Natural killer cell (primary cell): ENCODE data around the gene TMCO4. TPM values are rescaled to one million over a fixed set of nuclear protein-coding genes. Genes with fewer than 3 reads are reported as not detected.
A peak's percentile ranks its signal among the peaks of the same experiment; 100 is the strongest.

Experiments
- ATAC-seq, 3 donors: fragments of 150-1000 bp in 2 of 3; fragments of 200-7000 bp in 1 of 3; cut with Tn5 transposase; 1 replicate in 1 of 3; 2 replicates in 2 of 3; pipeline ENCODE4 v1.10.0; 2021; ENCODE audit warnings: mild to moderate bottlenecking in 2 of 3, moderate library complexity in 2 of 3
- DNase-seq, 2 donors: peaks; one replicate each; pipeline versions ENCODE4 v3.0.0 to v3.0.0-alpha.2; 2013 to 2021; ENCODE audit warnings: mixed read lengths in 1 of 2
- H3K27ac ChIP-seq: one replicate; pipeline ENCODE4 v1.5.1; 2013; ENCODE audit warnings: mild to moderate bottlenecking, low read length
- H3K27me3 ChIP-seq: one replicate; pipeline ENCODE4 v1.6.1; 2013; ENCODE audit warnings: low read length; ENCODE audit not compliant: control insufficient read depth, insufficient read depth
- H3K36me3 ChIP-seq: one replicate; pipeline ENCODE4 v1.6.1; 2013; ENCODE audit warnings: low read length; ENCODE audit not compliant: control insufficient read depth, insufficient read depth
- H3K4me1 ChIP-seq: one replicate; pipeline ENCODE4 v1.6.1; 2013; ENCODE audit warnings: low read length; ENCODE audit not compliant: control insufficient read depth, insufficient read depth
- H3K4me3 ChIP-seq: one replicate; pipeline ENCODE4 v1.5.1; 2013; ENCODE audit warnings: low read length
- H3K9me3 ChIP-seq: one replicate; pipeline ENCODE4 v1.6.1; 2013; ENCODE audit warnings: low read length; ENCODE audit not compliant: control insufficient read depth, insufficient read depth
- H3K27ac Mint-ChIP-seq, 2 donors: one replicate each; pipeline ENCODE4 v1.8.0; 2022; ENCODE audit warnings: mild to moderate bottlenecking in 2 of 2, mixed read lengths in 2 of 2, moderate library complexity in 1 of 2
- H3K27me3 Mint-ChIP-seq, 2 donors: one replicate each; pipeline ENCODE4 v1.8.0; 2022; ENCODE audit warnings: low read depth in 2 of 2, mixed read lengths in 2 of 2
- H3K36me3 Mint-ChIP-seq: one replicate; pipeline ENCODE4 v1.8.0; 2022; ENCODE audit warnings: mixed read lengths
- H3K4me1 Mint-ChIP-seq, 2 donors: one replicate each; pipeline ENCODE4 v1.8.0; 2022; ENCODE audit warnings: mixed read lengths in 2 of 2
- H3K4me3 Mint-ChIP-seq: one replicate; pipeline ENCODE4 v1.8.0; 2022; ENCODE audit warnings: mild to moderate bottlenecking, moderate library complexity, mixed read lengths
- H3K9me3 Mint-ChIP-seq, 2 donors: one replicate each; pipeline ENCODE4 v1.8.0; 2022; ENCODE audit warnings: mixed read lengths in 2 of 2
- CTCF ChIP-seq: fragments of 200-600 bp; IDR thresholded peaks from one replicate; pipeline ENCODE4 v1.8.0; 2022; ENCODE audit warnings: antibody characterized with exemption
- WGBS: methylation state at CpG from one replicate; pipeline ENCODE4 v1.1.7; 2013; ENCODE audit warnings: missing lambda C conversion rate; ENCODE audit not compliant: insufficient coverage; 5-methylcytosine and 5-hydroxymethylcytosine counted together
- intact Hi-C: fragments of 100-400 bp; cut with micrococcal nuclease; formaldehyde crosslinking; loops from one replicate; pipeline ENCODE4 v1.14.2; 2022
- total RNA-seq, 4 donors: library from RNA; stranded (reverse); fragments of 120-200 nt in 1 of 4; gene quantifications; one replicate each; pipeline versions ENCODE4 v1.2.3 to v1.2.4, GENCODE V29; 2013 to 2022

TMCO4 gene
- total RNA-seq, 3 donors from 2014 or later (not counting 1 experiment from before 2014, with no cell fraction given), result 14.2 to 21.5 (median 18.3) TPM

- peak overlapping the region; percentile 21 for H3K27ac Mint-ChIP-seq
- DNase-seq, result no peak
These were observed 109.4 kb downstream of the TMCO4 start for GRCh38 chr1:19690342-19690741.

DNA sequence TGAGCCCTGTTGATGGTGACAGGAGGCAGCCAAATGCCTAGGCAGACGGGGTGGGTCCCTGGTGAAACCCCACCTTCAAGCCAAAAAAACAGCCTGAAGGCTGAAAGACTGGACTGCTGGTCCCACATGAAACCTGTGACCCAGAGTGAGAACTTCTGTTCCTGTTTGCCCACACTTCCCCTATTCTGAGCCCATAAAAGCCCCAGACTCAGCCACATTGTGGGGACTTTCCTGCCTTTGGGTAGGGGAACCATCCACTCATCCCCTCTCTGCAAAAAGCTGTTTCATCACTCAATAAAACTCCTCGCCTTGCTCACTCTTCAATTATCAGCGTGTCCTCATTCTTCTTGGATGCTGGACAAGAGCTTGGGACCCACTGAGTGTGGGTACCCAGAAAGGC, 109.9 kb downstream of the TMCO4 start:
- Histone ChIP-seq H3K27me3 (no peaks in the 10 kb centered on the region), H3K27ac (no peak overlapping the region), H3K4me1 (peaks cover 35% of the 10 kb centered on the region), H3K4me3 (no peak overlapping the region), H3K36me3 (peaks cover 7% of the 10 kb centered on the region), H3K9me3 (peaks cover 6% of the 10 kb centered on the region)
- H3K9me3 Mint-ChIP-seq, result no peaks in the 10 kb centered on the region
- H3K4me3 Mint-ChIP-seq, result no peak overlapping the region
- intact Hi-C loops, result no loop called here
- peak overlapping the region; percentile 21 to 94 for H3K27ac Mint-ChIP-seq
- no peaks in the 10 kb centered on the region for H3K27me3 Mint-ChIP-seq
- H3K36me3 Mint-ChIP-seq, result no peaks in the 10 kb centered on the region
- DNase-seq, result peak in 1 of 2 donors; percentile 21
- no peak for TF ChIP-seq CTCF
- 82% methylated on average over 3 of the region's 3 CpGs for WGBS
- H3K4me1 Mint-ChIP-seq, result peaks cover 24 to 34% of the 10 kb centered on the region in 2 donors
- no peak for ATAC-seq

More at GRCh38 chr1:19690342-19690741, 109.4 kb downstream of the TMCO4 start:
- H3K4me1 ChIP-seq, result peaks cover 35% of the 10 kb centered on the region
- peaks cover 8% of the 10 kb centered on the region for H3K36me3 ChIP-seq
- intact Hi-C loops, result no loop called here
- Mint-ChIP-seq H3K4me3 (no peak overlapping the region), H3K4me1 (peaks cover 24 to 34% of the 10 kb centered on the region in 2 donors), H3K27me3 (no peaks in the 10 kb centered on the region), H3K9me3 (no peaks in the 10 kb centered on the region), H3K36me3 (no peaks in the 10 kb centered on the region)
- H3K9me3 ChIP-seq, result peaks cover 6% of the 10 kb centered on the region
- ATAC-seq, result no peak
- no peaks in the 10 kb centered on the region for H3K27me3 ChIP-seq
- no peak overlapping the region for H3K4me3 ChIP-seq
- WGBS, result 92% methylated on average over 7 of the region's 7 CpGs
- no peak for TF ChIP-seq CTCF
- H3K27ac ChIP-seq, result no peak overlapping the region

GRCh38 chr1:19689085-19689757, 110.5 kb downstream of the TMCO4 start:
- TF ChIP-seq CTCF, result no peak
- peaks cover 24 to 34% of the 10 kb centered on the region in 2 donors for H3K4me1 Mint-ChIP-seq
- H3K36me3 ChIP-seq, result peaks cover 2% of the 10 kb centered on the region
- H3K4me3 ChIP-seq, result no peak overlapping the region
- no peaks in the 10 kb centered on the region for H3K9me3 Mint-ChIP-seq
- H3K27ac Mint-ChIP-seq, result peak overlapping the region; percentile 91 to 94
- ATAC-seq (no peak), DNase-seq (no peak)
- H3K4me1 ChIP-seq, result peaks cover 35% of the 10 kb centered on the region
- intact Hi-C loops, result no loop called here
- no peaks in the 10 kb centered on the region for H3K27me3 Mint-ChIP-seq
- no peaks in the 10 kb centered on the region for H3K36me3 Mint-ChIP-seq
- H3K4me3 Mint-ChIP-seq, result peak overlapping the region; percentile 86
- 99% methylated on average over 5 of the region's 5 CpGs for WGBS
- H3K27me3 ChIP-seq, result no peaks in the 10 kb centered on the region
- H3K9me3 ChIP-seq, result peaks cover 6% of the 10 kb centered on the region
- H3K27ac ChIP-seq, result peak overlapping the region; percentile 81
